K562 (cell line): ENCODE results near the gene CNDP2. TPM values are rescaled to one million over a fixed set of nuclear protein-coding genes. Genes with fewer than 3 reads are reported as not detected.
A peak's percentile ranks its signal among the peaks of the same experiment; 100 is the strongest.

ENCODE experiments used
- CBX1 ChIP-seq: sonication (generic); IDR thresholded peaks from 2 replicates; pipeline ENCODE4 v1.6.1; 2016; ENCODE audit warnings: antibody characterized with exemption, low read depth, mild to moderate bottlenecking
- CHCHD3 ChIP-seq: fragments of 250-450 bp; sonication (Bioruptor Pico); IDR thresholded peaks from 2 replicates; pipeline ENCODE4 v2.1.2; 2022; ENCODE audit warnings: mild to moderate bottlenecking
- FOXK1 ChIP-seq: sonication (generic); formaldehyde crosslinking; IDR thresholded peaks from 2 replicates; pipeline ENCODE4 v1.8.0; 2022; ENCODE audit warnings: missing genetic modification reagents, mild to moderate bottlenecking, borderline replicate concordance
- HNRNPK ChIP-seq: fragments of 200-400 bp; formaldehyde crosslinking; IDR thresholded peaks from one replicate; pipeline ENCODE4 v1.6.1; 2018; ENCODE audit warnings: mild to moderate bottlenecking, low read depth, low read length; ENCODE audit not compliant: poor library complexity, severe bottlenecking
- LCOR ChIP-seq: sonication (generic); formaldehyde crosslinking; IDR thresholded peaks from 2 replicates; pipeline ENCODE4 v1.8.0; 2022; ENCODE audit warnings: mild to moderate bottlenecking, missing genetic modification reagents
- polyA plus RNA-seq, 8 experiments: library from polyadenylated mRNA; depleted of rRNA in 4 of 8; stranded (reverse) in 5 of 8; unstranded in 3 of 8; fragments of >200 nt; fragmentation: Nextera tagmentation in 2 of 8; fragmentation: Illumina TruSeq in 1 of 8; extraction: Ambion mirVana in 2 of 8; extraction: Trizol in 1 of 8; gene quantifications; 2 replicates each; pipeline versions ENCODE4 v1.2.1 to v1.2.3, GENCODE V29; 2011 to 2014; ENCODE audit warnings: inconsistent platforms in 1 of 8, missing spikeins in 1 of 8
- total RNA-seq, 7 experiments: library from RNA; depleted of rRNA in 6 of 7; stranded (reverse); fragments of >200 nt in 6 of 7; fragmentation: Illumina TruSeq in 2 of 7; extraction: Trizol in 2 of 7; gene quantifications; 2 replicates each; pipeline versions ENCODE4 v1.2.1 to v1.2.3, GENCODE V29; 2011 to 2021; ENCODE audit warnings: low replicate concordance in 1 of 7
- TF ChIP-seq, protein P1 (sequence below), 2 experiments: fragments of 450-650 bp in 1 of 2; sonication (generic) in 1 of 2; formaldehyde crosslinking in 1 of 2; IDR thresholded peaks; 2 replicates each; pipeline versions ENCODE4 v1.7.1 to v1.9.0; 2016 to 2022; ENCODE audit warnings: inconsistent platforms in 1 of 2, mild to moderate bottlenecking in 1 of 2, missing genetic modification reagents in 1 of 2
- TF ChIP-seq, protein P2 (sequence below): sonication (generic); formaldehyde crosslinking; IDR thresholded peaks from 2 replicates; pipeline ENCODE4 v1.8.0; 2022; ENCODE audit warnings: missing genetic modification reagents, mild to moderate bottlenecking, borderline replicate concordance
- TF ChIP-seq, protein P3 (sequence below): fragments of 450-650 bp; formaldehyde crosslinking; IDR thresholded peaks from 2 replicates; pipeline ENCODE4 v1.4.0; 2020; ENCODE audit warnings: mild to moderate bottlenecking, moderate library complexity
- TF ChIP-seq, protein P4 (sequence below): sonication (generic); formaldehyde crosslinking; IDR thresholded peaks from 2 replicates; pipeline ENCODE4 v1.8.0; 2022; ENCODE audit warnings: mild to moderate bottlenecking, missing genetic modification reagents, borderline replicate concordance

CNDP2 gene
- total and polyA plus RNA-seq, 9 of the 15 experiments (the other 6 are each of a cell fraction or from before 2014, with no cell fraction given) = 34.1 to 128 (median 53.8) TPM

DNA sequence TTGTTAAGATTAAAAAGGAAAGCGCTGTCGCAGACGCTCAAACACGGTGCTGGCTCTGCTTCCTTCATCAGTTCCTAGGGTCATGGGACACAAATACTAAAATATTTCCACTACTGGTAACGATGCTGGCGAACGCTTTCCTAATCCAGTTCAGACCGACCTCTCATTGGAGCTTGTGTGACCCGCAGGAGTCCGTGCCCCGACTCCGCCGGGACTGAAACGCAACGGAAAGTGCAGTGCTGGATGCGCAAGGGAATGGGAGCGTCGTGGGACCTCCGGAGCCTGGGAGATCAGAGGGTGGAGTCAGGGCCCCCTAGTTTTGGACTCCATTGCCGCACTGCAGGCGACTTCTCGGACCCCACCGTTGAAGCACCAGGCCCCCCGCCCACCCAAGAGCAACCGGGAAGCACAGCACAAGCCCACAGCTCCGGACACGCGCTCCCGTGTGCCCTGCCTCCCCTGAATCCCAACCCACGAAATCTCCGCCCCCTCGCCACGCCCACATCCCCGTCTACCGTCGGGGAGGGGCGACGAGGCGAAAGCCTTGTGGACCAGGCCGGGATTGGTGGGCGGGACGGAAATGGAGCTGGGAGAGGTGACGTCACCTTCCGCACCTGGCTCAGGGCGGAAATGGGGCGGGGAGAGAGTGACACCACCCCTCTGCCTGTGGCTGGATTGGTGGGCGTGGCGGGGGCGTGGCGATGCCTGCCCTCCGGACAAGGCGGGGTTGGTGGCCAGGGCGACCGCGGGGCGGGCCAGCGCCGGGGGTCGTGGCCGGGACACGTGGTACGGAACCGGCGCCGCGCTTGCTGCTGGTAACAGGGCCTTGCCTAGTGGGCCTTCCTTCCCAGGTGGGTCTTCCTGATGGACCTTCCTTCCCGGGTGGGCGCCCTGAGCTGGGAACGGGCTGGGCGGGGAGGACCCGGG lies at the start of gene CNDP2 (continued):
- TF ChIP-seq, protein P1, sequence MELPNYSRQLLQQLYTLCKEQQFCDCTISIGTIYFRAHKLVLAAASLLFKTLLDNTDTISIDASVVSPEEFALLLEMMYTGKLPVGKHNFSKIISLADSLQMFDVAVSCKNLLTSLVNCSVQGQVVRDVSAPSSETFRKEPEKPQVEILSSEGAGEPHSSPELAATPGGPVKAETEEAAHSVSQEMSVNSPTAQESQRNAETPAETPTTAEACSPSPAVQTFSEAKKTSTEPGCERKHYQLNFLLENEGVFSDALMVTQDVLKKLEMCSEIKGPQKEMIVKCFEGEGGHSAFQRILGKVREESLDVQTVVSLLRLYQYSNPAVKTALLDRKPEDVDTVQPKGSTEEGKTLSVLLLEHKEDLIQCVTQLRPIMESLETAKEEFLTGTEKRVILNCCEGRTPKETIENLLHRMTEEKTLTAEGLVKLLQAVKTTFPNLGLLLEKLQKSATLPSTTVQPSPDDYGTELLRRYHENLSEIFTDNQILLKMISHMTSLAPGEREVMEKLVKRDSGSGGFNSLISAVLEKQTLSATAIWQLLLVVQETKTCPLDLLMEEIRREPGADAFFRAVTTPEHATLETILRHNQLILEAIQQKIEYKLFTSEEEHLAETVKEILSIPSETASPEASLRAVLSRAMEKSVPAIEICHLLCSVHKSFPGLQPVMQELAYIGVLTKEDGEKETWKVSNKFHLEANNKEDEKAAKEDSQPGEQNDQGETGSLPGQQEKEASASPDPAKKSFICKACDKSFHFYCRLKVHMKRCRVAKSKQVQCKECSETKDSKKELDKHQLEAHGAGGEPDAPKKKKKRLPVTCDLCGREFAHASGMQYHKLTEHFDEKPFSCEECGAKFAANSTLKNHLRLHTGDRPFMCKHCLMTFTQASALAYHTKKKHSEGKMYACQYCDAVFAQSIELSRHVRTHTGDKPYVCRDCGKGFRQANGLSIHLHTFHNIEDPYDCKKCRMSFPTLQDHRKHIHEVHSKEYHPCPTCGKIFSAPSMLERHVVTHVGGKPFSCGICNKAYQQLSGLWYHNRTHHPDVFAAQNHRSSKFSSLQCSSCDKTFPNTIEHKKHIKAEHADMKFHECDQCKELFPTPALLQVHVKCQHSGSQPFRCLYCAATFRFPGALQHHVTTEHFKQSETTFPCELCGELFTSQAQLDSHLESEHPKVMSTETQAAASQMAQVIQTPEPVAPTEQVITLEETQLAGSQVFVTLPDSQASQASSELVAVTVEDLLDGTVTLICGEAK (IDR thresholded peaks at IDR 0.05) = peak; percentile 87
- TF ChIP-seq, protein P1 (CRISPR knock-in tag; IDR thresholded peaks at IDR 0.05) = no peak
- no peak for TF ChIP-seq FOXK1 (CRISPR knock-in tag)
- TF ChIP-seq CBX1 = peak; percentile 42; the same call in 1 of the 2 replicates
- TF ChIP-seq LCOR = 0 out of 2 replicates have a peak, but pooled peaks have one; percentile 60
- TF ChIP-seq HNRNPK = no peak
- TF ChIP-seq, protein P2, sequence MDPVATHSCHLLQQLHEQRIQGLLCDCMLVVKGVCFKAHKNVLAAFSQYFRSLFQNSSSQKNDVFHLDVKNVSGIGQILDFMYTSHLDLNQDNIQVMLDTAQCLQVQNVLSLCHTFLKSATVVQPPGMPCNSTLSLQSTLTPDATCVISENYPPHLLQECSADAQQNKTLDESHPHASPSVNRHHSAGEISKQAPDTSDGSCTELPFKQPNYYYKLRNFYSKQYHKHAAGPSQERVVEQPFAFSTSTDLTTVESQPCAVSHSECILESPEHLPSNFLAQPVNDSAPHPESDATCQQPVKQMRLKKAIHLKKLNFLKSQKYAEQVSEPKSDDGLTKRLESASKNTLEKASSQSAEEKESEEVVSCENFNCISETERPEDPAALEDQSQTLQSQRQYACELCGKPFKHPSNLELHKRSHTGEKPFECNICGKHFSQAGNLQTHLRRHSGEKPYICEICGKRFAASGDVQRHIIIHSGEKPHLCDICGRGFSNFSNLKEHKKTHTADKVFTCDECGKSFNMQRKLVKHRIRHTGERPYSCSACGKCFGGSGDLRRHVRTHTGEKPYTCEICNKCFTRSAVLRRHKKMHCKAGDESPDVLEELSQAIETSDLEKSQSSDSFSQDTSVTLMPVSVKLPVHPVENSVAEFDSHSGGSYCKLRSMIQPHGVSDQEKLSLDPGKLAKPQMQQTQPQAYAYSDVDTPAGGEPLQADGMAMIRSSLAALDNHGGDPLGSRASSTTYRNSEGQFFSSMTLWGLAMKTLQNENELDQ = no peak
- TF ChIP-seq, protein P3, sequence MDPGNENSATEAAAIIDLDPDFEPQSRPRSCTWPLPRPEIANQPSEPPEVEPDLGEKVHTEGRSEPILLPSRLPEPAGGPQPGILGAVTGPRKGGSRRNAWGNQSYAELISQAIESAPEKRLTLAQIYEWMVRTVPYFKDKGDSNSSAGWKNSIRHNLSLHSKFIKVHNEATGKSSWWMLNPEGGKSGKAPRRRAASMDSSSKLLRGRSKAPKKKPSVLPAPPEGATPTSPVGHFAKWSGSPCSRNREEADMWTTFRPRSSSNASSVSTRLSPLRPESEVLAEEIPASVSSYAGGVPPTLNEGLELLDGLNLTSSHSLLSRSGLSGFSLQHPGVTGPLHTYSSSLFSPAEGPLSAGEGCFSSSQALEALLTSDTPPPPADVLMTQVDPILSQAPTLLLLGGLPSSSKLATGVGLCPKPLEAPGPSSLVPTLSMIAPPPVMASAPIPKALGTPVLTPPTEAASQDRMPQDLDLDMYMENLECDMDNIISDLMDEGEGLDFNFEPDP (CRISPR knock-in tag) = no peak
- no peak for TF ChIP-seq CHCHD3
- TF ChIP-seq, protein P4, sequence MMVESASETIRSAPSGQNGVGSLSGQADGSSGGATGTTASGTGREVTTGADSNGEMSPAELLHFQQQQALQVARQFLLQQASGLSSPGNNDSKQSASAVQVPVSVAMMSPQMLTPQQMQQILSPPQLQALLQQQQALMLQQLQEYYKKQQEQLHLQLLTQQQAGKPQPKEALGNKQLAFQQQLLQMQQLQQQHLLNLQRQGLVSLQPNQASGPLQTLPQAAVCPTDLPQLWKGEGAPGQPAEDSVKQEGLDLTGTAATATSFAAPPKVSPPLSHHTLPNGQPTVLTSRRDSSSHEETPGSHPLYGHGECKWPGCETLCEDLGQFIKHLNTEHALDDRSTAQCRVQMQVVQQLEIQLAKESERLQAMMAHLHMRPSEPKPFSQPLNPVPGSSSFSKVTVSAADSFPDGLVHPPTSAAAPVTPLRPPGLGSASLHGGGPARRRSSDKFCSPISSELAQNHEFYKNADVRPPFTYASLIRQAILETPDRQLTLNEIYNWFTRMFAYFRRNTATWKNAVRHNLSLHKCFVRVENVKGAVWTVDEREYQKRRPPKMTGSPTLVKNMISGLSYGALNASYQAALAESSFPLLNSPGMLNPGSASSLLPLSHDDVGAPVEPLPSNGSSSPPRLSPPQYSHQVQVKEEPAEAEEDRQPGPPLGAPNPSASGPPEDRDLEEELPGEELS (CRISPR knock-in tag) = no peak
